CD4-positive, alpha-beta memory T cell (primary cell): Measurements from ENCODE around the gene KIF1C. TPM values are rescaled to one million over a fixed set of nuclear protein-coding genes. Genes with fewer than 3 reads are reported as not detected.
"Not testable (repeated sequence)": the region's sequence is repeated elsewhere in the genome, so short reads cannot be mapped to it uniquely, and the experiment has no call there.

ENCODE experiments used
- CTCF ChIA-PET: fragments of 350-600 bp; sonication (Branson Sonifier 250); formaldehyde crosslinking; loops from one replicate; lab custom pipeline; 2021; ENCODE audit warnings: inconsistent platforms; ENCODE audit not compliant: partially characterized antibody; lab: Charles Lee
- POLR2A ChIA-PET: fragments of 350-600 bp; sonication (Branson Sonifier 250); formaldehyde crosslinking; loops from one replicate; lab custom pipeline; 2021; ENCODE audit not compliant: partially characterized antibody; lab: Charles Lee
- DNase-seq, 5 donors: peaks; one replicate each; pipeline versions ENCODE4 v3.0.0 to v3.0.0-alpha.2; 2020 to 2022; ENCODE audit warnings: mixed read lengths in 1 of 5
- H3K27ac ChIP-seq: one replicate; pipeline ENCODE4 v1.7.0; 2013; ENCODE audit warnings: low read depth, low read length
- H3K27me3 ChIP-seq: 2 replicates; pipeline ENCODE4 v1.7.0; 2013; ENCODE audit warnings: mild to moderate bottlenecking, low read length, moderate library complexity; ENCODE audit not compliant: insufficient read depth
- H3K36me3 ChIP-seq: 2 replicates; pipeline ENCODE4 v1.7.0; 2013; ENCODE audit warnings: mild to moderate bottlenecking, low read length, moderate library complexity; ENCODE audit not compliant: insufficient read depth
- H3K4me1 ChIP-seq: 2 replicates; pipeline ENCODE4 v1.7.0; 2013; ENCODE audit warnings: mild to moderate bottlenecking, low read length, moderate library complexity; ENCODE audit not compliant: insufficient read depth
- H3K4me3 ChIP-seq, 2 donors: one replicate each; pipeline ENCODE4 v1.7.0; 2013; ENCODE audit warnings: low read length in 2 of 2, mild to moderate bottlenecking in 1 of 2
- H3K9me3 ChIP-seq, 2 donors: one replicate each; pipeline ENCODE4 v1.7.0; 2013; ENCODE audit warnings: low read length in 2 of 2, control low read depth in 1 of 2; ENCODE audit not compliant: control insufficient read depth in 1 of 2
- H3K27ac Mint-ChIP-seq, 7 donors: one replicate each; pipeline ENCODE4 v1.8.0; 2020 to 2021; ENCODE audit warnings: mixed read lengths in 7 of 7, mild to moderate bottlenecking in 6 of 7, inconsistent platforms in 3 of 7, moderate library complexity in 3 of 7
- H3K27me3 Mint-ChIP-seq, 2 donors: one replicate each; pipeline ENCODE4 v1.8.0; 2020 to 2021; ENCODE audit warnings: mixed read lengths in 2 of 2
- H3K36me3 Mint-ChIP-seq, 2 donors: one replicate each; pipeline ENCODE4 v1.8.0; 2020 to 2021; ENCODE audit warnings: mixed read lengths in 2 of 2, inconsistent platforms in 1 of 2, mild to moderate bottlenecking in 1 of 2
- H3K4me1 Mint-ChIP-seq, 4 donors: one replicate each; pipeline ENCODE4 v1.8.0; 2020 to 2021; ENCODE audit warnings: mixed read lengths in 4 of 4, mild to moderate bottlenecking in 1 of 4
- H3K4me3 Mint-ChIP-seq, 8 donors: one replicate each; pipeline ENCODE4 v1.8.0; 2020 to 2021; ENCODE audit warnings: mixed read lengths in 8 of 8, mild to moderate bottlenecking in 7 of 8, moderate library complexity in 6 of 8, inconsistent platforms in 3 of 8
- H3K9me3 Mint-ChIP-seq, 8 donors: one replicate each; pipeline ENCODE4 v1.8.0; 2020 to 2021; ENCODE audit warnings: mixed read lengths in 8 of 8, mild to moderate bottlenecking in 5 of 8, inconsistent platforms in 3 of 8, moderate library complexity in 1 of 8
- intact Hi-C: fragments of 100-400 bp; cut with micrococcal nuclease; formaldehyde crosslinking; loops from one replicate; pipeline ENCODE4 v1.15.1; 2023
- microRNA-seq: library from miRNA; unstranded; fragments of <30 nt; microRNA quantifications from one replicate; pipeline ENCODE4 v1.2.0, GENCODE V29; 2021; ENCODE audit warnings: borderline replicate concordance, borderline number of aligned reads, borderline microRNAs expressed, mixed read lengths
- polyA plus RNA-seq, 2 donors: library from polyadenylated mRNA; unstranded; fragments of 300-500 nt; fragmentation: Illumina TruSeq; gene quantifications; one replicate each; pipeline ENCODE4 v1.2.3, GENCODE V29; 2021
- total RNA-seq, 2 experiments: library from RNA; stranded (reverse); gene quantifications; one replicate each; pipeline ENCODE4 v1.2.3, GENCODE V29; 2021

Gene KIF1C
- total and polyA plus RNA-seq, 4 experiments from 2014 or later = 1.8 to 36.9 (median 20.3) TPM

DNA sequence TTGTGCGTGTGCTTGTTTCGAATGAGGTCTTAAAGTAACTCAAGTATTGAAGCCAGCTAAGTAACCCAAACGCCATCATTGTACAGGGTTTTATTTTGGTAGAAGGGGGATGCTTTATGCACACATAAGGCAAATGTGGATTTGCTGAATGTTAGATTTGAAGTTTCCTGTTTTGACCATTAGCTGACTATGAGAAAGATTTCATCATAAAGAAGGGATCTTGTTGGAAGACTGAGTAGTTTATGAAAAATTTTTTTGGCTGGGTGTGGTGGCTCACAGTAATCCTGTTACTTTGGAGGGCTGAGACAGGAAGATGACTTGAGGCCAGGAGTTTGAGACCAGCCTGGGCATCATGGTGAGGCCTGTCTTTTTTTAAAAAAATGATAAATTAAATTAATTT is 70.5 kb downstream of the KIF1C start:
- intact Hi-C loops = no loop called here
- Mint-ChIP-seq H3K27me3 (no peaks in the 10 kb centered on the region), H3K4me1 (peaks cover 0 to 3% (median 0%) of the 10 kb centered on the region in 4 donors), H3K27ac (peak overlapping the region in 2 of 7 donors; percentile 19 to 21), H3K36me3 (no peaks in the 10 kb centered on the region), H3K4me3 (no peak overlapping the region), H3K9me3 (no peaks in the 10 kb centered on the region)
- ChIA-PET POLR2A (interaction anchor here (0.7 to 1.8 kb wide), 2 partner anchors 10 to 19 kb away, joined by 4 read pairs; partner anchors contain the start of gene ZFP3), CTCF (interaction anchor here (2.5 kb wide), 1 partner anchor 37 kb away, joined by 12 read pairs; no protein-coding TSS in a partner anchor)
- Histone ChIP-seq H3K36me3 (no peaks in the 10 kb centered on the region), H3K4me3 (no peak overlapping the region), H3K4me1 (no peaks in the 10 kb centered on the region), H3K27ac (no peak overlapping the region), H3K27me3 (no peaks in the 10 kb centered on the region), H3K9me3 (no peaks in the 10 kb centered on the region)
- DNase-seq = no peak

DNA sequence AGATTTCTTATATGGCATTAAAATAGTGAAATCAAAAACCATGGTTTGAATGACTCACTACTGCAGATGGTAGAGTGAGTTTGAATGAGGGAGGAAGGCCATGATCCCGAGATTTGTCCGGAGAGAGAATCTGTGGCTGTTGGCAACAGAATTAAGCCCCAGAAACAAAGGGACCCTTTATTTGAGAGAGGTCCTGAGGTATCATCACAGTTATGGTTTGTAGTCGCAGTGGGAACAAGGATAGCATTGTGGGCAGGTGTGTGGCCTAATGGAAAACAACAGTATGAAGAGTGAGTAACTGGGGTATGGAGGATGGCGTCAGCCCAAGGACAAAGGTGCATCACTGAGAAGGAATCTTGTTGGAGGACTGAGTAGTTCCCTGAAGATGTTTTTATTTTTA is 72.0 kb downstream of the KIF1C start:
- no peak for DNase-seq
- Histone ChIP-seq H3K4me1 (no peaks in the 10 kb centered on the region), H3K27ac (no peak overlapping the region), H3K4me3 (no peak overlapping the region), H3K27me3 (no peaks in the 10 kb centered on the region), H3K9me3 (no peaks in the 10 kb centered on the region), H3K36me3 (no peaks in the 10 kb centered on the region)
- Mint-ChIP-seq H3K27ac (no peak overlapping the region), H3K27me3 (no peaks in the 10 kb centered on the region), H3K4me1 (peaks cover 0 to 2% (median 0%) of the 10 kb centered on the region in 4 donors), H3K36me3 (no peaks in the 10 kb centered on the region), H3K9me3 (no peaks in the 10 kb centered on the region), H3K4me3 (no peak overlapping the region)
- ChIA-PET CTCF (interaction anchor here (0.6 kb wide), 1 partner anchor 24 kb away, joined by 4 read pairs; no protein-coding TSS in a partner anchor), POLR2A (no interaction called here)
- intact Hi-C loops = no loop called here

DNA sequence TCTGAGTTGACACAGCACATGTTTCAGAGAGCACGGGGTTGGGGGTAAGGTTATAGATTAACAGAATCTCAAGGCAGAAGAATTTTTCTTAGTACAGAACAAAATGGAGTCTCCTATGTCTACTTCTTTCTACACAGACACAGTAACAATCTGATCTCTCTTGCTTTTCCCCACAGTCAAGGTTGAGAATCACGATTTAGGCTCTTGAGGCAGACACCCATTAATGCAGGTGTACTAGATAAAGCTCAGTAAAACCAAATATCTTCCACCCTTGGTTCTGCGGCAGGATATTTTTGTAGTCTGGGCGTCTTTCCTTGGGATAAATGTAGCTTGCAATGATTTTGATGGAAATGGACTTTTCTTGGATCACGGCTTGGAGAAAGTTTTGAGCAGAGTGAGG is 77.7 kb downstream of the KIF1C start:
- ChIA-PET CTCF (interaction anchor here (0.6 kb wide), 1 partner anchor 12 kb away, joined by 3 read pairs; no protein-coding TSS in a partner anchor), POLR2A (interaction anchor here (1.2 kb wide), 1 partner anchor 116 kb away, joined by 3 read pairs; the partner anchor contains the start of gene ZNF594)
- H3K36me3 ChIP-seq, H3K27ac Mint-ChIP-seq, H3K27me3 Mint-ChIP-seq, H3K27ac ChIP-seq, H3K4me3 ChIP-seq, DNase-seq, H3K27me3 ChIP-seq, H3K9me3 Mint-ChIP-seq, intact Hi-C loops, H3K9me3 ChIP-seq: not testable (repeated sequence)
- H3K4me3 Mint-ChIP-seq = peak overlapping the region in 2 of 8 donors; percentile 11 to 31
- H3K4me1 ChIP-seq = peaks cover 16% of the 10 kb centered on the region
- H3K36me3 Mint-ChIP-seq = peaks cover 0 to 11% of the 10 kb centered on the region in 2 donors
- peaks cover 9 to 29% (median 22%) of the 10 kb centered on the region in 4 donors for H3K4me1 Mint-ChIP-seq

DNA sequence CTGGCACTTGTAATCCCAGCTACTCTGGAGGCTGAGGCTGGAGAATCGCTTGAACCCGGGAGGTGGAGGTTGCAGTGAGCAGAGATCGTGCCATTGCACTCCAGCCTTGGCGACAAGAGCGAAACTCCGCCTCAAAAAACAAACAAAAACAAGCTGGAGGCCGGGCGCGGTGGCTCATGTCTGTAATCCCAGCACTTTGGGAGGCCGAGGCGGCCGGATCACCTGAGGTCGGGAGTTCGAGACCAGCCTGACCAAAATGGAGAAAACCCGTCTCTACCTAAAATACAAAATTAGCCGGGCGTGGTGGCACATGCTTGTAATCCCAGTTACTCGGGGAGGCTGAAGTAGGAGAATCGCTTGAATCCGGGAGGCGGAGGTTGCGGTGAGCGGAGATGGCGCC is 79.5 kb downstream of the KIF1C start:
- H3K4me1 Mint-ChIP-seq = peaks cover 15 to 33% (median 26%) of the 10 kb centered on the region in 4 donors
- H3K4me3 ChIP-seq = peak overlapping the region in 1 of 2 donors; percentile 76
- ChIA-PET POLR2A (interaction anchor here (1.2 to 3.1 kb wide), 4 partner anchors 12 to 112 kb away, joined by 3 to 15 read pairs (median 6); partner anchors contain the start of genes SPAG7 and ZNF232), CTCF (interaction anchor here (1.4 kb wide), 1 partner anchor 47 kb away, joined by 5 read pairs; no protein-coding TSS in a partner anchor)
- H3K36me3 ChIP-seq, H3K9me3 ChIP-seq, H3K9me3 Mint-ChIP-seq, H3K27ac ChIP-seq, intact Hi-C loops, H3K27me3 ChIP-seq, H3K27me3 Mint-ChIP-seq, DNase-seq: not testable (repeated sequence)
- peak overlapping the region; percentile 89 to 98 (median 94) for H3K4me3 Mint-ChIP-seq
- H3K36me3 Mint-ChIP-seq = peaks cover 0 to 14% of the 10 kb centered on the region in 2 donors
- peak overlapping the region in 3 of 7 donors; percentile 30 to 88 (median 65) for H3K27ac Mint-ChIP-seq
- H3K4me1 ChIP-seq = peaks cover 16% of the 10 kb centered on the region

DNA sequence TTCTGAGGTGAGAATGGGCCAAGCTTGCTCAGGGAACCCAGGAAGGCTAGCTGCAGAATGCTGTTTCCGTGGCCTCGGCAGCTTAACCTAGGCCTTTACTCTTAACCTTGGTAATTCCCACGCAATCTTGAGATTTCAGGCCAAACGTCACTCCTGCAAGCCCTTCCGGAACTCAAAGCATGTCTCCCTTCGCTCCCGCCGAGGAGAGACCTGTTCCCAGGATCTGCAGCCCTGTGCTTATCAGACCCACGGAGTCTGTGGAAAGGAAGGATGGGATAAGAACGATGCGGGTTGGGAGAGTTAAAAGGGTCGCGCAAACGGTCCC is 80.0 kb downstream of the KIF1C start:
- ChIA-PET POLR2A (interaction anchor here (1.1 to 3.1 kb wide), 7 partner anchors 10 to 114 kb away, joined by 3 to 15 read pairs (median 5); partner anchors contain the start of genes SPAG7, ZNF232 and ZNF594), CTCF (interaction anchor here (1.4 kb wide), 1 partner anchor 47 kb away, joined by 5 read pairs; no protein-coding TSS in a partner anchor)
- no peaks in the 10 kb centered on the region for H3K36me3 ChIP-seq
- intact Hi-C loops = loop anchor here (1.0 kb wide), 1 partner anchor 34 kb away; the partner anchor contains the start of gene ZNF232
- H3K27ac ChIP-seq = peak overlapping the region; percentile 64
- H3K27me3 Mint-ChIP-seq = no peaks in the 10 kb centered on the region
- peak overlapping the region; percentile 89 to 98 (median 94) for H3K4me3 Mint-ChIP-seq
- H3K9me3 ChIP-seq = no peaks in the 10 kb centered on the region
- H3K27ac Mint-ChIP-seq = peak overlapping the region; percentile 30 to 98 (median 93)
- no peak for DNase-seq
- H3K36me3 Mint-ChIP-seq = peaks cover 1 to 14% of the 10 kb centered on the region in 2 donors
- peak overlapping the region in 1 of 2 donors; percentile 76 for H3K4me3 ChIP-seq
- H3K4me1 ChIP-seq = peaks cover 16% of the 10 kb centered on the region
- peaks cover 16 to 33% (median 27%) of the 10 kb centered on the region in 4 donors for H3K4me1 Mint-ChIP-seq
- no peaks in the 10 kb centered on the region for H3K27me3 ChIP-seq
- peaks cover 0 to under 1% (median under 1%) of the 10 kb centered on the region in 8 donors for H3K9me3 Mint-ChIP-seq

Small RNAs within 50 kb of the gene (microRNA-seq; reads per million reads assigned to microRNA genes)
- not detected for gene MIR6864
- gene MIR6865 = not detected

Other genes with a start within 250 kb of the KIF1C start
- gene TM4SF5, start 226.1 kb upstream of the KIF1C start, total RNA-seq = not detected
- gene TM4SF5, start 226.1 kb upstream of the KIF1C start, polyA plus RNA-seq = not detected
- under 1 TPM in 1 of 2 experiments, not detected in 1; 0.50 TPM for gene VMO1, start 211.6 kb upstream of the KIF1C start, total RNA-seq
- not detected for gene VMO1, start 211.6 kb upstream of the KIF1C start, polyA plus RNA-seq
- not detected for gene GLTPD2, start 209.0 kb upstream of the KIF1C start, total RNA-seq
- not detected for gene GLTPD2, start 209.0 kb upstream of the KIF1C start, polyA plus RNA-seq
- gene PSMB6, start 201.8 kb upstream of the KIF1C start, total RNA-seq = 10 to 100 TPM; 44.4 to 46.4 TPM
- gene PSMB6, start 201.8 kb upstream of the KIF1C start, polyA plus RNA-seq = 100 to 1,000 TPM; 235 to 462 TPM
- gene PLD2, start 190.8 kb upstream of the KIF1C start, total RNA-seq = 10 to 100 TPM; 30.8 to 37.5 TPM
- 1 to 10 TPM; 1.9 to 5.0 TPM for gene PLD2, start 190.8 kb upstream of the KIF1C start, polyA plus RNA-seq
- 100 to 1,000 TPM; 134 to 139 TPM for gene MINK1, start 164.6 kb upstream of the KIF1C start, total RNA-seq
- gene MINK1, start 164.6 kb upstream of the KIF1C start, polyA plus RNA-seq = 10 to 100 TPM in 1 of 2 donors, 1 to 10 TPM in 1; 4.3 to 43.6 TPM
- gene C17orf107, start 98.4 kb upstream of the KIF1C start, total RNA-seq = 1 to 10 TPM; 4.3 to 5.0 TPM
- under 1 TPM; 0.50 to 0.68 TPM for gene C17orf107, start 98.4 kb upstream of the KIF1C start, polyA plus RNA-seq
- 1 to 10 TPM in 1 of 2 experiments, under 1 TPM in 1; 0.64 to 1.3 TPM for gene CHRNE, start 94.9 kb upstream of the KIF1C start, total RNA-seq
- under 1 TPM; 0.08 to 0.21 TPM for gene CHRNE, start 94.9 kb upstream of the KIF1C start, polyA plus RNA-seq
- not detected for gene GP1BA, start 65.7 kb upstream of the KIF1C start, total RNA-seq
- not detected for gene GP1BA, start 65.7 kb upstream of the KIF1C start, polyA plus RNA-seq
- gene SLC25A11, start 57.9 kb upstream of the KIF1C start, total RNA-seq = 10 to 100 TPM; 43.5 to 49.5 TPM
- 100 to 1,000 TPM in 1 of 2 donors, 10 to 100 TPM in 1; 55.1 to 101 TPM for gene SLC25A11, start 57.9 kb upstream of the KIF1C start, polyA plus RNA-seq
- 100 to 1,000 TPM; 154 to 172 TPM for gene RNF167, start 57.7 kb upstream of the KIF1C start, total RNA-seq
- 10 to 100 TPM; 52.4 to 61.5 TPM for gene RNF167, start 57.7 kb upstream of the KIF1C start, polyA plus RNA-seq
- gene PFN1, start 49.4 kb upstream of the KIF1C start, total RNA-seq = 100 to 1,000 TPM; 560 to 585 TPM
- gene PFN1, start 49.4 kb upstream of the KIF1C start, polyA plus RNA-seq = 1,000 to 10,000 TPM; 2,226 to 2,605 TPM
- 10 to 100 TPM; 16.2 to 21.8 TPM for gene ENO3, start 46.8 kb upstream of the KIF1C start, total RNA-seq
- 1 to 10 TPM; 1.5 to 2.4 TPM for gene ENO3, start 46.8 kb upstream of the KIF1C start, polyA plus RNA-seq
- 10 to 100 TPM; 36.7 to 38.4 TPM for gene SPAG7, start 30.1 kb upstream of the KIF1C start, total RNA-seq
- gene SPAG7, start 30.1 kb upstream of the KIF1C start, polyA plus RNA-seq = 100 to 1,000 TPM in 1 of 2 donors, 10 to 100 TPM in 1; 94.1 to 133 TPM
- gene CAMTA2, start 10.3 kb upstream of the KIF1C start, total RNA-seq = 10 to 100 TPM; 63.0 to 84.8 TPM
- gene CAMTA2, start 10.3 kb upstream of the KIF1C start, polyA plus RNA-seq = 10 to 100 TPM in 1 of 2 donors, 1 to 10 TPM in 1; 4.6 to 25.4 TPM
- gene INCA1, start 428 bp upstream of the KIF1C start, total RNA-seq = under 1 TPM; 0.36 to 0.67 TPM
- gene INCA1, start 428 bp upstream of the KIF1C start, polyA plus RNA-seq = under 1 TPM; 0.26 to 0.71 TPM
- gene SLC52A1, start 37.5 kb downstream of the KIF1C start, total RNA-seq = under 1 TPM; 0.53 to 0.58 TPM
- gene SLC52A1, start 37.5 kb downstream of the KIF1C start, polyA plus RNA-seq = under 1 TPM; 0.20 to 0.29 TPM
- 10 to 100 TPM; 12.0 to 13.0 TPM for gene ZFP3, start 80.5 kb downstream of the KIF1C start, total RNA-seq
- 1 to 10 TPM in 1 of 2 donors, under 1 TPM in 1; 0.52 to 1.3 TPM for gene ZFP3, start 80.5 kb downstream of the KIF1C start, polyA plus RNA-seq
- gene ZNF232, start 113.9 kb downstream of the KIF1C start, total RNA-seq = 10 to 100 TPM; 18.7 to 19.7 TPM
- 1 to 10 TPM; 2.8 to 9.8 TPM for gene ZNF232, start 113.9 kb downstream of the KIF1C start, polyA plus RNA-seq
- gene USP6, start 118.1 kb downstream of the KIF1C start, total RNA-seq = under 1 TPM in 1 of 2 experiments, not detected in 1; 0.14 TPM
- gene USP6, start 118.1 kb downstream of the KIF1C start, polyA plus RNA-seq = under 1 TPM; 0.02 TPM
- 10 to 100 TPM; 28.9 to 30.7 TPM for gene ZNF594, start 193.9 kb downstream of the KIF1C start, total RNA-seq
- gene ZNF594, start 193.9 kb downstream of the KIF1C start, polyA plus RNA-seq = 1 to 10 TPM in 1 of 2 donors, under 1 TPM in 1; 0.57 to 2.6 TPM
- under 1 TPM; 0.19 to 0.32 TPM for gene SCIMP, start 236.9 kb downstream of the KIF1C start, total RNA-seq
- gene SCIMP, start 236.9 kb downstream of the KIF1C start, polyA plus RNA-seq = 1 to 10 TPM in 1 of 2 donors, under 1 TPM in 1; 0.08 to 1.5 TPM